Loucy (cell line): ENCODE data around the gene EVX1.
A peak's percentile ranks its signal among the peaks of the same experiment; 100 is the strongest.

ENCODE experiments used
- H2AFZ ChIP-seq: fragments of 200-600 bp; sonication (generic); 2 replicates; pipeline ENCODE4 v1.6.0; 2016; ENCODE audit warnings: antibody characterized with exemption, mild to moderate bottlenecking, low read length, moderate library complexity
- H3F3A ChIP-seq: fragments of 200-600 bp; 2 replicates; pipeline ENCODE4 v1.6.0; 2016; ENCODE audit warnings: antibody characterized with exemption, low read depth, mild to moderate bottlenecking
- H3K27me3 ChIP-seq: fragments of 200-600 bp; sonication (generic); 2 replicates; pipeline ENCODE4 v1.6.1; 2014; ENCODE audit warnings: low read length, mild to moderate bottlenecking; ENCODE audit not compliant: insufficient read depth, poor library complexity, severe bottlenecking
- H3K36me3 ChIP-seq: fragments of 200-600 bp; sonication (generic); 2 replicates; pipeline ENCODE4 v1.6.1; 2016; ENCODE audit warnings: low read length; ENCODE audit not compliant: insufficient read depth
- H3K4me1 ChIP-seq: fragments of 200-600 bp; sonication (generic); 2 replicates; pipeline ENCODE4 v1.5.1; 2014; ENCODE audit warnings: low read length, mild to moderate bottlenecking; ENCODE audit not compliant: insufficient read depth, poor library complexity, severe bottlenecking
- H3K4me2 ChIP-seq: fragments of 200-600 bp; sonication (generic); 2 replicates; pipeline ENCODE4 v1.6.0; 2014; ENCODE audit warnings: antibody characterized with exemption, low read length, low read depth, mild to moderate bottlenecking; ENCODE audit not compliant: poor library complexity, severe bottlenecking
- H3K4me3 ChIP-seq: fragments of 200-600 bp; sonication (generic); 2 replicates; pipeline ENCODE4 v1.5.1; 2014; ENCODE audit warnings: low read length, mild to moderate bottlenecking, mixed read lengths; ENCODE audit not compliant: poor library complexity, severe bottlenecking
- H3K79me2 ChIP-seq: fragments of 200-600 bp; sonication (generic); 2 replicates; pipeline ENCODE4 v1.6.1; 2014; ENCODE audit warnings: low read length; ENCODE audit not compliant: insufficient read depth
- H3K9ac ChIP-seq: fragments of 200-600 bp; sonication (generic); 2 replicates; pipeline ENCODE4 v1.6.0; 2014; ENCODE audit warnings: mild to moderate bottlenecking, low read depth, low read length, moderate library complexity; ENCODE audit not compliant: poor library complexity, severe bottlenecking
- H3K9me2 ChIP-seq: fragments of 200-600 bp; sonication (generic); replicated peaks from 2 replicates; pipeline ENCODE4 v1.6.1; 2016; ENCODE audit warnings: low read depth, low read length, mixed read lengths
- H3K9me3 ChIP-seq: fragments of 200-600 bp; sonication (generic); 2 replicates; pipeline ENCODE4 v1.6.1; 2014; ENCODE audit warnings: mild to moderate bottlenecking, antibody characterized with exemption, low read length, low read depth; ENCODE audit not compliant: insufficient read depth
- H4K20me1 ChIP-seq: fragments of 200-600 bp; sonication (generic); 2 replicates; pipeline ENCODE4 v1.6.0; 2014; ENCODE audit warnings: antibody characterized with exemption, low read length, mild to moderate bottlenecking; ENCODE audit not compliant: insufficient read depth, poor library complexity, severe bottlenecking
- CTCF ChIP-seq: fragments of 200-600 bp; sonication (generic); conservative IDR thresholded peaks from 2 replicates; pipeline ENCODE4 v1.5.1; 2014; ENCODE audit warnings: mild to moderate bottlenecking, antibody characterized with exemption, low read length
- EZH2phosphoT487 ChIP-seq: fragments of 200-600 bp; IDR thresholded peaks from 2 replicates; pipeline ENCODE4 v1.6.1; 2018; ENCODE audit warnings: antibody characterized with exemption, mild to moderate bottlenecking, moderate library complexity, borderline replicate concordance

The EVX1 gene

GRCh38 chr7:27200761-27201579 is 41.6 kb upstream of the EVX1 start:
- Histone ChIP-seq H3K4me2 (peak overlapping the region; percentile 90), H3K9me3 (no peaks in the 10 kb centered on the region), H3K9me2 (no peaks in the 10 kb centered on the region), H3K27me3 (no peaks in the 10 kb centered on the region), H3K4me3 (peak overlapping the region; percentile 92), H3F3A (0 out of 2 replicates have a peak, but pooled peaks cover 4% of the 10 kb centered on the region), H3K4me1 (peaks cover 29% of the 10 kb centered on the region), H4K20me1 (peaks cover 31% of the 10 kb centered on the region), H3K36me3 (no peaks in the 10 kb centered on the region; the same call in 1 of the 2 replicates), H2AFZ (peak overlapping the region; percentile 63), H3K79me2 (peaks cover 67% of the 10 kb centered on the region), H3K9ac (peak overlapping the region; percentile 85)
- TF ChIP-seq CTCF (peak; percentile 23; the same call in 1 of the 2 replicates), EZH2phosphoT487 (no peak)

GRCh38 chr7:27201580-27202017 is 41.0 kb upstream of the EVX1 start:
- no peak for TF ChIP-seq CTCF
- TF ChIP-seq EZH2phosphoT487, result no peak

GRCh38 chr7:27202018-27202861 is 40.4 kb upstream of the EVX1 start:
- H3K9ac ChIP-seq, result peak overlapping the region; percentile 85
- H3K4me2 ChIP-seq, result peak overlapping the region; percentile 90
- H2AFZ ChIP-seq, result no peak overlapping the region

More at GRCh38 chr7:27201580-27202017, 41.0 kb upstream of the EVX1 start:
- Histone ChIP-seq H3K36me3 (no peaks in the 10 kb centered on the region; the same call in 1 of the 2 replicates), H4K20me1 (peaks cover 26% of the 10 kb centered on the region), H3K9me2 (no peaks in the 10 kb centered on the region), H3K9me3 (no peaks in the 10 kb centered on the region), H3K27me3 (no peaks in the 10 kb centered on the region), H3K9ac (peak overlapping the region; percentile 85), H2AFZ (peak overlapping the region; percentile 63; the same call in 1 of the 2 replicates), H3K4me1 (peaks cover 26% of the 10 kb centered on the region), H3K4me3 (peak overlapping the region; percentile 92), H3F3A (0 out of 2 replicates have a peak, but pooled peaks cover under 1% of the 10 kb centered on the region), H3K79me2 (peaks cover 60% of the 10 kb centered on the region), H3K4me2 (peak overlapping the region; percentile 90)

More at GRCh38 chr7:27202018-27202861, 40.4 kb upstream of the EVX1 start:
- Histone ChIP-seq H3K36me3 (no peaks in the 10 kb centered on the region), H4K20me1 (peaks cover 20% of the 10 kb centered on the region), H3K79me2 (peaks cover 54% of the 10 kb centered on the region), H3K27me3 (no peaks in the 10 kb centered on the region), H3K4me3 (peak overlapping the region; percentile 92), H3K9me2 (no peaks in the 10 kb centered on the region), H3F3A (no peaks in the 10 kb centered on the region), H3K9me3 (no peaks in the 10 kb centered on the region), H3K4me1 (peaks cover 19% of the 10 kb centered on the region)
- TF ChIP-seq CTCF (no peak), EZH2phosphoT487 (no peak)
